A549 treated with RU486 at 1 μM for 4 hours (cell line): Measurements from ENCODE around the gene RNF144B. TPM values are rescaled to one million over a fixed set of nuclear protein-coding genes. Genes with fewer than 3 reads are reported as not detected.

Source experiments
- total RNA-seq: library from RNA; stranded (reverse); fragments of 200-300 nt; extraction: Qiagen RNA extraction; gene quantifications from 5 replicates; pipeline ENCODE4 v1.2.3, GENCODE V29; 2022; ENCODE audit warnings: low read depth

Gene RNF144B
- total RNA-seq, result 0.14 to 1.1 TPM (median 0.51 TPM) in 5 replicates

GRCh38 chr6:18387061-18387721 is at the start of gene RNF144B:
RNF144B (plus strand) TSS chr6:18387350; CDS start chr6:18399535, 12,185 bp downstream.

Other genes starting within 250 kb of the RNF144B start
- gene TPMT, start 232.3 kb upstream of the RNF144B start, total RNA-seq, result 4.5 to 7.0 TPM (median 5.9 TPM) in 5 replicates
- 6.3 to 7.8 TPM (median 7.3 TPM) in 5 replicates for gene KDM1B, start 231.9 kb upstream of the RNF144B start, total RNA-seq
- 67.2 to 116 TPM (median 91.0 TPM) in 5 replicates for gene DEK, start 122.8 kb upstream of the RNF144B start, total RNA-seq